Activated CD4-positive, alpha-beta memory T cell treated with anti-CD3 and anti-CD28 coated beads, Interleukin-2, amount 10 ng/mL, durations not matched to agents 7 days and 5 days (primary cell): Measurements from ENCODE around the gene CCDC9B. TPM values are rescaled to one million over a fixed set of nuclear protein-coding genes. Genes with fewer than 3 reads are reported as not detected.
A peak's percentile ranks its signal among the peaks of the same experiment; 100 is the strongest.

Experiments
- CTCF ChIA-PET: fragments of 350-600 bp; sonication (Branson Sonifier 250); formaldehyde crosslinking; loops from one replicate; lab custom pipeline; 2021; ENCODE audit warnings: antibody characterized with exemption, inconsistent platforms; lab: Charles Lee
- POLR2A ChIA-PET: fragments of 350-600 bp; sonication (Branson Sonifier 250); formaldehyde crosslinking; loops from one replicate; lab custom pipeline; 2021; ENCODE audit warnings: antibody characterized with exemption; lab: Charles Lee
- DNase-seq: peaks from one replicate; pipeline ENCODE4 v3.0.0-alpha.2; 2020
- H3K27ac Mint-ChIP-seq: one replicate; pipeline ENCODE4 v1.8.0; 2021; ENCODE audit warnings: mild to moderate bottlenecking, mixed read lengths
- H3K27me3 Mint-ChIP-seq: one replicate; pipeline ENCODE4 v1.8.0; 2021; ENCODE audit warnings: mixed read lengths
- H3K36me3 Mint-ChIP-seq: one replicate; pipeline ENCODE4 v1.8.0; 2021; ENCODE audit warnings: low read depth, mixed read lengths
- H3K4me1 Mint-ChIP-seq: one replicate; pipeline ENCODE4 v1.8.0; 2021; ENCODE audit warnings: mixed read lengths
- H3K4me3 Mint-ChIP-seq: one replicate; pipeline ENCODE4 v1.8.0; 2021; ENCODE audit warnings: mild to moderate bottlenecking, mixed read lengths
- H3K9me3 Mint-ChIP-seq: one replicate; pipeline ENCODE4 v1.8.0; 2021; ENCODE audit warnings: mixed read lengths
- total RNA-seq, 2 experiments: library from RNA; stranded (reverse); gene quantifications; one replicate each; pipeline ENCODE4 v1.2.3, GENCODE V29; 2021

CCDC9B gene
- total RNA-seq, 2 experiments from 2014 or later = 2.0 to 2.6 TPM

DNA sequence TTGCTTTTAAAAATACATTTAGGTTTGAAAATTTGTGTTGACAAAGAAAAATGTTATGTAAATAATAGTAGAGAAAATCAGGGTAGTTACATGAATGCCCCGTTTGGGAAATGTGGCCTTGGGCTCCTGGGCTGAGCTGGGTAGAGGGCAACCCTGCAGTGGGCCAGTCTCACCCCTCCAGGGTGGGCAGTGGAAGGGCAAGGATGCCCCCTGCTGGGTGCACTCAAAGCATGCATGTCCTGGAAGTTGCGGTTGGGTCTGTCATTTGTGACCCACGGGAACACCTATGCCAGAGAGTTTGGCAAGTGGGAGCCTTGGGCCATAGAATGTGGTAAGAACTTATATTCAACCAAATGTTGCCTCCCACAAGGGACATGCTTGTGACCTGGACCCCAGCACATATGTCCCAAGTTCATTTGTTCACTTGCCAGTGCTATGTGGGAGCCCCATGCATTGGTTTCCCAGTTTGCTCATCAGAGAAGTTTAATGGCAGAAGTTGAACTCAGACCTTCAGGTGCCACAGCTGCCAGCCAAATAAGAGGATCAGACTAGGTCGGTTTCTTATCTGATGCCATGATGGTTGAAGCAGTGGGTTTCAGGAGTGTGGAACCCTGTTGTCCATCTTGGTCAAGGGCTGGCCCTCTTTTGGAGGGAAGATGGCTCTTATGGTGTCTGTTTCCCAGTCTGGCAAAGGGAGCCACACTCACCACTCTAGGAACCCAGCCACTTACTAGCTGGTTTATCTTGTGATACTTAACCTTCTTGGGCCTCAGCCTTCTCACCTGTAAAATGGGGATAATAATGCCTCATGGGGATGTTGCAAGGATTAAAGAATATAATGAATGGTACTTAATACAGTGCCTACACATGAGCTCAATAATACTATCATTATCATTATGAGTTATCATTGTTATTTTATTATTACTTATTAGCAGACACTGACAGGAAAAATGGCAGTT is 30.5 kb downstream of the CCDC9B start:
- Mint-ChIP-seq H3K4me3 (peak overlapping the region; percentile 60), H3K9me3 (no peaks in the 10 kb centered on the region), H3K36me3 (peaks cover 6% of the 10 kb centered on the region), H3K27ac (peak overlapping the region; percentile 97), H3K27me3 (peaks cover 19% of the 10 kb centered on the region), H3K4me1 (peaks cover 36% of the 10 kb centered on the region)
- peak; percentile 76 for DNase-seq
- POLR2A ChIA-PET = interaction anchor here (0.7 to 4.6 kb wide), 10 partner anchors 11 to 93 kb away, joined by 3 to 44 read pairs (median 4); partner anchors contain the start of gene INAFM2
- CTCF ChIA-PET = interaction anchor here (0.7 to 12.3 kb wide), 17 partner anchors 9 to 272 kb away, joined by 3 to 262 read pairs (median 5); partner anchors contain the start of genes ANKRD63, CCDC9B and INAFM2

DNA sequence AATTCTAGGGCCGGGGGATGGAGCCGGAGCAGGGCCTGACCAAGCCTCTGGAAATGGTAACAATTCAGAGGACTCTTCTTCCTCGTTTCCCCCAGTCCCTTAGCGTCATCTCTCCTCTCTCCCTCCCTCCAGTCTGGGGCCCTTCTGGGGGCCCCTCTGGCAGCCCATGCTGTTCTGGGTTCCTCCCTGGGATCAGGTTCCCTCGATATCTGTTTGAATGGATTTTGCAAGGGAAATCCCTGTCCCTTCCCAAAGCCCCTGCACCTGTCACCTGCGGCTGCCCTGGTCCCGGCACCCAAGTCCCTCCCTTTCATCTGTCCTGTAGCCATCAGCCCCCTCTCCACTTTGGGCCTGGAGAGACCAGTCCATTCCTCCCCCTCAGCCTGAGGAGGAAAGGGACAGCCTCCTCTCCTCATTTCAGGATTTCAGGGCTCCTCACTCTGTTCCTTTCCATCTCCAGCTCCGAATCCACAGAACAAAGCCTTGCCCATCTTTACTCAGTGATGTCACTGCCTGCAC is 31.3 kb downstream of the CCDC9B start:
- peaks cover 42% of the 10 kb centered on the region for H3K4me1 Mint-ChIP-seq
- CTCF ChIA-PET = interaction anchor here (0.7 to 12.3 kb wide), 15 partner anchors 11 to 271 kb away, joined by 3 to 262 read pairs (median 6); partner anchors contain the start of genes ANKRD63, CCDC9B and INAFM2
- peaks cover 14% of the 10 kb centered on the region for H3K27me3 Mint-ChIP-seq
- peak overlapping the region; percentile 97 for H3K27ac Mint-ChIP-seq
- H3K36me3 Mint-ChIP-seq = peaks cover 11% of the 10 kb centered on the region
- no peaks in the 10 kb centered on the region for H3K9me3 Mint-ChIP-seq
- peak overlapping the region; percentile 97 for H3K4me3 Mint-ChIP-seq
- no peak for DNase-seq
- POLR2A ChIA-PET = interaction anchor here (0.7 to 4.6 kb wide), 15 partner anchors 11 to 270 kb away, joined by 3 to 44 read pairs (median 6); partner anchors contain the start of genes BAHD1, INAFM2, IVD and SRP14

DNA sequence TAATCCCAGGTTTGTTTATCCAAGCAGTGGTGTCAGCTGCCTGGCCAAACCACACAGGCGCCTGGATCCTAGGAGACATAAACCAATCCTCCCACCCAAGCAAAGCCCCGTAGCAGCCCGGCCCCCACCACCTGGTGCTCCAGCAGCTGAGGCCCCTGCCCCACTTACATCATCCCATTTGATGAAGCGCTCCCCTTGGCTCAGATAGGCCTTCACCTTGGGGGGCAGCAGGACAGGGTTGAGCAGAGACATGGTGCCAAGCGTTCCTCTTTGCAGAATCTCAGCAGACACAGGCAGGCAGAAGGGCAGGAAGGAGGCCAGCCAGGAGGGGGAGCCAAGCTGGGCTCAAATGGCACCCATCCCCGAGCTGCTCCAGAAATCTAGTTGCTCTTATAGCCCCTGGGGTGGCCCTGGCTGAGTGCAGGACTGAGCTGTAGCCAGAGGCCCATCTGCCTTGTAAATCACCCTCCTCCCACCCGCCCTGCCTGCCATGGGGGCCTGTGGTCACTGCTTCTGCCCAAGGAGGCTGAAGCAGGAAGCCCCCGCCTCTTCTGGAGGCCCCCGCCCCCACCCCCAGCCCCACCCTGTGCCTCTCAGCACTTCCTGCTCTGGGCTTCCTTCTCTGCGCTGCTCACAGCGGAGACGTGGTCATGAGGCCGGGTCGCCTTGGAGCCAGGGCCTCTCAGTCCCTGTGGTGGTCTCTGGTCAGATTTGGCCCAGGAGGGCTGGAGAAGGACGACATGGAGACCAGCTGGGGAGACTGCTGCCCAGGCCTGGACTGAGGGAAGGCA is 33.1 kb downstream of the CCDC9B start, which contains the start of gene PLCB2:
Gene PLCB2 (minus strand): TSS at position 515 of the 791 bp plus-strand sequence. CDS start 263 bp downstream, at position 252.
- Mint-ChIP-seq H3K27ac (peak within 1 kb of the TSS; percentile 97), H3K4me3 (peak within 1 kb of the TSS; percentile 97), H3K4me1 (peaks cover 43% of the 10 kb centered on the region), H3K36me3 (peaks cover 29% of the 10 kb centered on the region), H3K9me3 (no peaks in the 10 kb centered on the region), H3K27me3 (peaks cover 5% of the 10 kb centered on the region)
- CTCF ChIA-PET = interaction anchor here (0.6 to 12.3 kb wide), 25 partner anchors 12 to 525 kb away, joined by 3 to 262 read pairs (median 4); partner anchors contain the start of genes ANKRD63, BAHD1, CCDC9B and DISP2
- POLR2A ChIA-PET = interaction anchor here (0.6 to 4.6 kb wide), 34 partner anchors 9 to 387 kb away, joined by 3 to 44 read pairs (median 5); partner anchors contain the start of genes ANKRD63, BAHD1, BMF and DISP2
- DNase-seq = peak; percentile 78

DNA sequence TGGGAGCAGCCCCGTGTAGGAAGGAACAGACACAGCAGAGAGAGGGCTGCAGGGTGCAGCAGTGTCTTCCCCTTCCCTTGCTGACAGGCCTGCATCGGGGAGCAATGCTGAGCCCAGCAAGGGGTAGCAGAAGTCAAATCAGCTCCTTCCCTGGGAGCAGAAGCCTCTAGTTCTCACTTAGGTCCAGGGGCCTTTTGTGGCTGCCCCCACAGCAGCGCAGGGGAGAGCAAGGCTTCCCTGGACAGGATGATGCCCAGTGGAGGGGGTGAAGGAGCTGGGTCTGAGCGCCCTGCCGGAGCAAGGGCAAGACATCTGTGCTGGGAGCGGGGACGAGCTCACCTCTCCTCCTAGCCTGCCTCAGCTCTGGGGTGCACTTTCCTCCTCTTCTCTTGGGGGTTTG is 33.8 kb downstream of the CCDC9B start:
- CTCF ChIA-PET = interaction anchor here (0.7 to 12.3 kb wide), 20 partner anchors 12 to 261 kb away, joined by 3 to 262 read pairs (median 6); partner anchors contain the start of genes ANKRD63, BAHD1, CCDC9B and DISP2
- Mint-ChIP-seq H3K4me3 (peak overlapping the region; percentile 97), H3K36me3 (peaks cover 32% of the 10 kb centered on the region), H3K4me1 (peaks cover 43% of the 10 kb centered on the region), H3K27me3 (peaks cover 2% of the 10 kb centered on the region), H3K9me3 (no peaks in the 10 kb centered on the region), H3K27ac (peak overlapping the region; percentile 97)
- peak; percentile 39 for DNase-seq
- POLR2A ChIA-PET = interaction anchor here (0.9 to 4.6 kb wide), 20 partner anchors 10 to 268 kb away, joined by 3 to 44 read pairs (median 6); partner anchors contain the start of genes ANKRD63, BAHD1, BMF and INAFM2

DNA sequence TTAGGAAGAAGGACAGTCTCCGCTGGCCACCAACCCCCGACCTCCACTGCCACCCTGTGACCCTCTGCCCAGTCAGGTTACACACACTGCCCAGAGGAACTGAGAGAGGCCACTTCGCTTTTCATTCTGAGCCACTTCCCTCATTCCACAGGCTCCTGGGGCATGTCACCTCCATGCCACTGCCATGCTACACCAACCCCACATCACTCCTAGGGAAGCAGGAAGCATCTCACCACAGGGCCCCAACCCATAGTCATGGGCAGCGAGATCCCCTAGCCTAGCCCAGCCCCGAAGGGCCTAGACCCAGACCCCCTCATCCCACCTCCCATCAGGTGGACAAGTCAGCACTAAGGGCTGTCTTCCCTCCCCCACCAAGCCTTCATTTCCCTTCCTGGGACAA is 34.4 kb downstream of the CCDC9B start:
- Mint-ChIP-seq H3K4me1 (peaks cover 43% of the 10 kb centered on the region), H3K27ac (peak overlapping the region; percentile 97), H3K27me3 (peaks cover 2% of the 10 kb centered on the region), H3K9me3 (no peaks in the 10 kb centered on the region), H3K36me3 (peaks cover 38% of the 10 kb centered on the region), H3K4me3 (peak overlapping the region; percentile 97)
- DNase-seq = no peak
- POLR2A ChIA-PET = interaction anchor here (0.9 to 4.6 kb wide), 9 partner anchors 9 to 250 kb away, joined by 3 to 44 read pairs (median 5); partner anchors contain the start of genes ANKRD63, BMF and INAFM2
- CTCF ChIA-PET = interaction anchor here (1.0 to 12.3 kb wide), 14 partner anchors 13 to 261 kb away, joined by 3 to 262 read pairs (median 7); partner anchors contain the start of genes ANKRD63, BAHD1, CCDC9B and INAFM2

DNA sequence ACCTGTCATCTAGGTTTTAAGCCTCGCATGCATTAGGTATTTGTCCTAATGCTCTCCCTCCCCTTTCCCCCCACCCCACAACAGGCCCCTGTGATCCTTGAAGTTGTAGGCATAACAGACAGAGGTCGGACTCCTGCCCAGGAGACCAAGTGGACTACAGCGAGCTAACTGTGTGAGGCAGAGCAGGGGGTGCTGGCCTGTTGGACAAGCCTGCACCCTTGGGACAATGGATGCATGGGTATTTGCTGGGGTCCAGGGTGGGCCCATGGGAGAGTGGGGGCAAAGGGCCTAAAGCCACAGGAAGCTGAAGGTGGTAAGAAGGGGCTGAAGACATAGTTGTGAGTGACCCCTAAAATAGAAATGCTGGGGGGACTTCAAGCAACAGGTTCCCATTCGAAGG is 35.5 kb downstream of the CCDC9B start:
- H3K27me3 Mint-ChIP-seq = no peaks in the 10 kb centered on the region
- CTCF ChIA-PET = interaction anchor here (8.2 to 12.3 kb wide), 3 partner anchors 15 to 36 kb away, joined by 133 to 262 read pairs (median 157); partner anchors contain the start of genes CCDC9B and INAFM2
- DNase-seq = no peak
- H3K4me3 Mint-ChIP-seq = no peak overlapping the region
- no peak overlapping the region for H3K27ac Mint-ChIP-seq
- peaks cover 43% of the 10 kb centered on the region for H3K4me1 Mint-ChIP-seq
- H3K36me3 Mint-ChIP-seq = peaks cover 47% of the 10 kb centered on the region
- POLR2A ChIA-PET = interaction anchor here (1.3 kb wide), 1 partner anchor 10 kb away, joined by 3 read pairs; no protein-coding TSS in a partner anchor
- no peaks in the 10 kb centered on the region for H3K9me3 Mint-ChIP-seq

DNA sequence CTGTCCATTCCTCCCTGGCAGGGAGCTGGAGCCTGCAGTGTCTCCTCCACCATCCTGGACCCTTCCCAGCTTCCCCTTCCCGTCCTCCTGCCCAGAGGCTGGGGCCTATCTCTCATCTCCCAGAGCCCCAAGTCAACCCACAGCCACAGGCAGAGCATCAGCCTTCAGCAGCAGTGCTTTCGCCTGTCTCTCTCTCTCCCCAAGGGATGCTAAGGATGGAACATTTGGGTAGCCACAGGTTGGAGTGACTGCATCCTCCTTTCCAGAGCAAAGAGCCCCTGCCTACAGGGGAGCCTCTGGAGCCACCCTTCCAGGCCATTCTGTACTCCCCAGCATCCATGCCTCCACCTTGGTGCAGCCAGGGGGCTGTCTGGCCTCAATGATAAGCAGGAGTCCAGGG is 37.2 kb downstream of the CCDC9B start:
- Mint-ChIP-seq H3K27ac (no peak overlapping the region), H3K27me3 (no peaks in the 10 kb centered on the region), H3K4me1 (peaks cover 27% of the 10 kb centered on the region), H3K4me3 (no peak overlapping the region), H3K36me3 (peaks cover 62% of the 10 kb centered on the region), H3K9me3 (no peaks in the 10 kb centered on the region)
- no peak for DNase-seq
- POLR2A ChIA-PET = no interaction called here
- CTCF ChIA-PET = interaction anchor here (12.3 kb wide), 1 partner anchor 37 kb away, joined by 157 read pairs; the partner anchor contains the start of gene CCDC9B

DNA sequence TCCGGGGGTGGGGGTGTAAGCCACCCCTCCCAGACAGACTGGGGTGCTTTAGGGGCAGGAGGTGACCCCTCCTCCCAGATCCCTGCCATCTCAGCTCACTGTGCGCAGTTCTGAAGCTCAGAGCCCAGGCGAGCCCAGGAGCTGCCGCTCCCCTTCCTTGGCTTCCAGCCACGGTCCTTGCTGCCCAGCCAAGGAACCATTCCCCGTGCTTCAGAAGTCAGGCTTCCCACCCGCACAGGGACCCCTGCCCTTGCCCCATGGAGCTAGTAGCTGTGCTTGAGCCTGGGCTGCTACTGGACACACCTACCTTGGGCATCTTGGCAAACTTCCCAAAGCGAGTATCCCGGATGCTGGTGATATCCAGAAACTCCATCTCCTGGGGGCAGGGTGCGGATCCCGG is 37.8 kb downstream of the CCDC9B start:
- Mint-ChIP-seq H3K4me1 (peaks cover 25% of the 10 kb centered on the region), H3K27me3 (no peaks in the 10 kb centered on the region), H3K27ac (no peak overlapping the region), H3K36me3 (peaks cover 65% of the 10 kb centered on the region), H3K9me3 (no peaks in the 10 kb centered on the region), H3K4me3 (no peak overlapping the region)
- CTCF ChIA-PET = no interaction called here
- POLR2A ChIA-PET = interaction anchor here (0.8 kb wide), 1 partner anchor 10 kb away, joined by 3 read pairs; no protein-coding TSS in a partner anchor
- no peak for DNase-seq

DNA sequence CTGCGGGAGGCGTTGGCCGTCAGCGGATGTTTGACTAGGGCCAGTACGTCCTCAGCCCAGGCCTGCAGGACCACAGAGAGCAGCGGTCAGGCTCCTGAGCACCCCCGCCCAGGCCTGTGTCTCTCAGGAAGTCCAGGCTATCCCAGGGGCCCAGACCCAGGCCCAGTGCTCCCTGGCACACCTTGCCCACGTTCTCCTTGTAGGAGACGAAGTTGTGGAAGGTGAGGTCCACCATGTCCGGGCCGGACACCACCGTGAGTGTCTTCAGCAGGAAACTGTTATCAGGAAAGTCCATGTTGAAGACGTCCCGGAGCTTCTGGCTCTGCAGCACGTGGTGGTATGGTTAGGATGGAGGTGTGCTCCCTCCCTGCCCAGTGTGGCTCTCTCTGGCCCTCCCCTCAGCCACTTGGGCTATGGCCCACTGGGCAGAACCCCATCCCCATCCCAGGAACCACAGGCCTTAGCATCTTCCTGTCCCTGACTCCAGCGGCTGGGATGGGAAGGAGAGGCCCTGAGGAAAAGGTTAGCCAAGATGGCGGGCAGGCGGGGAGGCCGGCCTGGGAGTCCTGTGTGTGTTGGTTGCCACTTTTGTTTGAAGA is 38.4 kb downstream of the CCDC9B start:
- DNase-seq = no peak
- H3K4me1 Mint-ChIP-seq = peaks cover 25% of the 10 kb centered on the region
- CTCF ChIA-PET = interaction anchor here (1.6 kb wide), 1 partner anchor 18 kb away, joined by 4 read pairs; no protein-coding TSS in a partner anchor
- H3K4me3 Mint-ChIP-seq = no peak overlapping the region
- H3K27me3 Mint-ChIP-seq = no peaks in the 10 kb centered on the region
- H3K36me3 Mint-ChIP-seq = peaks cover 70% of the 10 kb centered on the region
- H3K9me3 Mint-ChIP-seq = no peaks in the 10 kb centered on the region
- no peak overlapping the region for H3K27ac Mint-ChIP-seq
- POLR2A ChIA-PET = interaction anchor here (0.8 kb wide), 1 partner anchor 9 kb away, joined by 3 read pairs; no protein-coding TSS in a partner anchor

DNA sequence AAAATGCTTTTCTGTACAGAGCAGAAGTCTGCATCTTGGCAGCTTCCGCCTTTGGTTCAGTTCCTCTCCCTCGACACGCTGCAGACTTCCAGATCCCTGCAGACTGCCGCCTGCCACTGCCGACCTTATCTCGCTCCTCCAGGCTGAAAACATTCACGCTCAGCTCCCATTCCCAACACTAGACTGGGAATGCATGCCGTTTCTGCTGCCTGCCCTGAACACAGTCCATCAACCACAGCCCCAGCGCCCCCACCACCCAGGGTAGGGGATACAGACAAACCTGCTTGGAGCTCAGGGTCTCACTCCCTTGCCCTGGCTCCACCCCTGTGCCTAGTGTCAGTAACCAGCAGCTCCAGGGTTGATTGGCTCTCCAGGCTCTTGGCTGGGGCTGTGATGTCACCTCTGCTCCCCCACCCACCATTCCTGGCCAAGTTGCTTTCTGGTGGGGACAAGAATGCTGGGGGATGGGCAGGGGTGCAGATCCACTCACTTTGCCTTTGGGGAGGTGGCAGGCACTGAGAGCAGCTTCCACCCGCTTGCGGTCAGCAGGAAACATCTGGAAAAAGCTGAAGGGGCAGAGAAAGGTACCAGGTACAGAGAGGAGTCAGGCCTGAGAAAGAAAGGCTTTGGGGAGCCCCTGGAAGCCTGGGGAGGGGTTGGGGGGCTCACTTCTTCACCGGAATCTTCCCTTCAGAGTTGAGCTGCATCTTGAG is 39.1 kb downstream of the CCDC9B start:
- Mint-ChIP-seq H3K4me1 (peaks cover 23% of the 10 kb centered on the region), H3K4me3 (no peak overlapping the region), H3K9me3 (no peaks in the 10 kb centered on the region), H3K36me3 (peaks cover 75% of the 10 kb centered on the region), H3K27ac (no peak overlapping the region), H3K27me3 (no peaks in the 10 kb centered on the region)
- ChIA-PET CTCF (interaction anchor here (1.0 to 1.6 kb wide), 4 partner anchors 9 to 27 kb away, joined by 3 to 4 read pairs (median 4); no protein-coding TSS in a partner anchor), POLR2A (interaction anchor here (0.9 kb wide), 1 partner anchor 9 kb away, joined by 3 read pairs; no protein-coding TSS in a partner anchor)
- no peak for DNase-seq
